Nephron progenitor cell (in vitro differentiated cells): Measurements from ENCODE around the gene ST7.

Source experiments
- DNase-seq: peaks from one replicate; pipeline ENCODE4 v3.0.0; 2021
- H3K27ac Mint-ChIP-seq: 2 replicates; pipeline ENCODE4 v1.8.0; 2021; ENCODE audit warnings: mild to moderate bottlenecking, moderate library complexity, mixed read lengths
- H3K27me3 Mint-ChIP-seq: 2 replicates; pipeline ENCODE4 v1.8.0; 2021; ENCODE audit warnings: mild to moderate bottlenecking, low read depth, mixed read lengths; ENCODE audit not compliant: poor library complexity
- H3K36me3 Mint-ChIP-seq: 2 replicates; pipeline ENCODE4 v1.8.0; 2021; ENCODE audit warnings: low read depth, mixed read lengths
- H3K4me1 Mint-ChIP-seq: 2 replicates; pipeline ENCODE4 v1.8.0; 2021; ENCODE audit warnings: mixed read lengths
- H3K4me3 Mint-ChIP-seq: 2 replicates; pipeline ENCODE4 v1.8.0; 2021; ENCODE audit warnings: mild to moderate bottlenecking, moderate library complexity, mixed read lengths
- H3K9me3 Mint-ChIP-seq: 2 replicates; pipeline ENCODE4 v1.8.0; 2021; ENCODE audit warnings: mild to moderate bottlenecking, moderate library complexity, mixed read lengths
- CTCF ChIP-seq: fragments of 200-600 bp; sonication (generic); IDR thresholded peaks from 2 replicates; pipeline ENCODE4 v1.5.0; 2021; ENCODE audit warnings: antibody characterized with exemption

Gene ST7

GRCh38 chr7:117111535-117111934, 158.2 kb downstream of the ST7 start:
- peaks cover 16% of the 10 kb centered on the region for H3K9me3 Mint-ChIP-seq
- TF ChIP-seq CTCF = no peak
- DNase-seq = no peak
- no peak overlapping the region for H3K27ac Mint-ChIP-seq
- H3K4me1 Mint-ChIP-seq = peaks cover 30% of the 10 kb centered on the region
- H3K36me3 Mint-ChIP-seq = peaks cover 19% of the 10 kb centered on the region
- no peak overlapping the region for H3K4me3 Mint-ChIP-seq
- H3K27me3 Mint-ChIP-seq = peaks cover under 1% of the 10 kb centered on the region

- H3K4me3 Mint-ChIP-seq = no peak overlapping the region
- H3K27me3 Mint-ChIP-seq = peaks cover 6% of the 10 kb centered on the region
- DNase-seq = no peak
- no peak for TF ChIP-seq CTCF
- peaks cover 15% of the 10 kb centered on the region for H3K9me3 Mint-ChIP-seq
- no peak overlapping the region for H3K27ac Mint-ChIP-seq
- peaks cover 30% of the 10 kb centered on the region for H3K4me1 Mint-ChIP-seq
- peaks cover 17% of the 10 kb centered on the region for H3K36me3 Mint-ChIP-seq
Measured at GRCh38 chr7:117112640-117113039, 159.3 kb downstream of the ST7 start.

GRCh38 chr7:117113871-117114270, 160.6 kb downstream of the ST7 start:
- peaks cover 5% of the 10 kb centered on the region for H3K36me3 Mint-ChIP-seq
- DNase-seq = no peak
- no peak for TF ChIP-seq CTCF
- H3K27me3 Mint-ChIP-seq = peaks cover 6% of the 10 kb centered on the region
- H3K27ac Mint-ChIP-seq = no peak overlapping the region
- H3K9me3 Mint-ChIP-seq = peaks cover 3% of the 10 kb centered on the region
- peaks cover 37% of the 10 kb centered on the region for H3K4me1 Mint-ChIP-seq
- no peak overlapping the region for H3K4me3 Mint-ChIP-seq

- H3K36me3 Mint-ChIP-seq = peaks cover under 1% of the 10 kb centered on the region
- H3K9me3 Mint-ChIP-seq = no peaks in the 10 kb centered on the region
- H3K27ac Mint-ChIP-seq = no peak overlapping the region
- TF ChIP-seq CTCF = no peak
- no peak overlapping the region for H3K4me3 Mint-ChIP-seq
- no peak for DNase-seq
- H3K27me3 Mint-ChIP-seq = peaks cover 6% of the 10 kb centered on the region
- H3K4me1 Mint-ChIP-seq = peaks cover 39% of the 10 kb centered on the region
Measured at GRCh38 chr7:117114272-117114671, 161.0 kb downstream of the ST7 start.

GRCh38 chr7:117116211-117116610, 162.9 kb downstream of the ST7 start:
- Mint-ChIP-seq H3K36me3 (no peaks in the 10 kb centered on the region), H3K27ac (no peak overlapping the region), H3K9me3 (no peaks in the 10 kb centered on the region), H3K4me3 (no peak overlapping the region), H3K27me3 (peaks cover 6% of the 10 kb centered on the region), H3K4me1 (peaks cover 27% of the 10 kb centered on the region)
- no peak for DNase-seq
- no peak for TF ChIP-seq CTCF

DNA sequence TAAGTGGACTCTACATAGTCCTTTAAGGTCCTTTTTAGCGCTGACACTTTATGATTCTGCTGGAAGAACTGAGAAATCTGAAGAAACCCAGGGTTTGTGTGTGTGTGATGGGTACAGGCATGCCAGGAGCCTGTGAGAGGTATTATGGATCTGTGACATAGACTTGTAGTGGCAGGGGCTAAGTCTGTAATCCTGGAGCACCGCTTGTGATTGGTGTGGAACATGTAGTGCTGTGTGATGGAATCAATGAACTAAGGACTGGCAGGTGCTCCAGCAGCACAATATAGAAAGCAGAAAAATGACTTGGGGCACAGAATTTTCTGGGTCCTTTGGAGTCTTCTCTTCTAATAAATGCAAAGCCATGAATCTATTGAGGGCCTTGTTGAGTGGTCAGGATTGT, 163.9 kb downstream of the ST7 start:
- Mint-ChIP-seq H3K4me3 (no peak overlapping the region), H3K9me3 (no peaks in the 10 kb centered on the region), H3K36me3 (no peaks in the 10 kb centered on the region), H3K27ac (no peak overlapping the region), H3K27me3 (peaks cover 6% of the 10 kb centered on the region), H3K4me1 (peaks cover 21% of the 10 kb centered on the region)
- TF ChIP-seq CTCF = no peak
- DNase-seq = no peak
